Stimulated activated naive B cell treated with anti-CD40 and anti-IgM and Interleukin-4, amounts not matched to agents 10 μg/mL and 1 μg/mL and 100 μg/mL, for 72 hours (primary cell): ENCODE results near the gene CTPS1.

Source experiments
- ATAC-seq, 2 donors: fragments of 150-1000 bp; cut with Tn5 transposase; replicated peaks; 2 replicates each; pipeline ENCODE4 v1.10.0; 2021; ENCODE audit warnings: moderate library complexity in 1 of 2
- DNase-seq: peaks from one replicate; pipeline ENCODE4 v3.0.0; 2021
- H3K27ac Mint-ChIP-seq: one replicate; pipeline ENCODE4 v1.8.0; 2022; ENCODE audit warnings: mild to moderate bottlenecking, mixed read lengths
- H3K27me3 Mint-ChIP-seq, 2 donors: one replicate each; pipeline ENCODE4 v1.8.0; 2022; ENCODE audit warnings: mixed read lengths in 2 of 2
- H3K36me3 Mint-ChIP-seq, 2 donors: one replicate each; pipeline ENCODE4 v1.8.0; 2022; ENCODE audit warnings: mixed read lengths in 2 of 2, mild to moderate bottlenecking in 1 of 2
- H3K4me1 Mint-ChIP-seq, 2 donors: one replicate each; pipeline ENCODE4 v1.8.0; 2022; ENCODE audit warnings: mixed read lengths in 2 of 2, mild to moderate bottlenecking in 1 of 2
- H3K4me3 Mint-ChIP-seq, 2 donors: one replicate each; pipeline ENCODE4 v1.8.0; 2022; ENCODE audit warnings: mild to moderate bottlenecking in 2 of 2, mixed read lengths in 2 of 2, moderate library complexity in 1 of 2
- H3K9me3 Mint-ChIP-seq, 2 donors: one replicate each; pipeline ENCODE4 v1.8.0; 2022; ENCODE audit warnings: mixed read lengths in 2 of 2, mild to moderate bottlenecking in 1 of 2

The CTPS1 gene

GRCh38 chr1:40989066-40989465 lies 9.6 kb downstream of the CTPS1 start:
- H3K27ac Mint-ChIP-seq, result no peak overlapping the region
- peaks cover 55 to 80% of the 10 kb centered on the region in 2 donors for H3K36me3 Mint-ChIP-seq
- no peak overlapping the region for H3K4me3 Mint-ChIP-seq
- H3K27me3 Mint-ChIP-seq, result no peaks in the 10 kb centered on the region
- DNase-seq (no peak), ATAC-seq (no peak)
- no peaks in the 10 kb centered on the region for H3K9me3 Mint-ChIP-seq
- H3K4me1 Mint-ChIP-seq, result peaks cover 6 to 8% of the 10 kb centered on the region in 2 donors

GRCh38 chr1:40997096-40997495 lies 17.6 kb downstream of the CTPS1 start:
- Mint-ChIP-seq H3K36me3 (peaks cover 51 to 63% of the 10 kb centered on the region in 2 donors), H3K4me1 (peaks cover 3 to 5% of the 10 kb centered on the region in 2 donors), H3K9me3 (no peaks in the 10 kb centered on the region), H3K4me3 (no peak overlapping the region), H3K27me3 (no peaks in the 10 kb centered on the region), H3K27ac (no peak overlapping the region)
- ATAC-seq, result no peak
- DNase-seq, result no peak

- no peaks in the 10 kb centered on the region for H3K9me3 Mint-ChIP-seq
- peaks cover 56 to 67% of the 10 kb centered on the region in 2 donors for H3K36me3 Mint-ChIP-seq
- no peak overlapping the region for H3K4me3 Mint-ChIP-seq
- DNase-seq (no peak), ATAC-seq (no peak)
- H3K4me1 Mint-ChIP-seq, result peaks cover 13 to 19% of the 10 kb centered on the region in 2 donors
- no peaks in the 10 kb centered on the region for H3K27me3 Mint-ChIP-seq
- no peak overlapping the region for H3K27ac Mint-ChIP-seq
Observed at GRCh38 chr1:40998668-40999067, 19.2 kb downstream of the CTPS1 start.

- Mint-ChIP-seq H3K9me3 (no peaks in the 10 kb centered on the region), H3K27me3 (no peaks in the 10 kb centered on the region), H3K36me3 (peaks cover 66 to 77% of the 10 kb centered on the region in 2 donors), H3K4me3 (no peak overlapping the region), H3K27ac (peak overlapping the region; percentile 3), H3K4me1 (peaks cover 12 to 22% of the 10 kb centered on the region in 2 donors)
- no peak for DNase-seq
- ATAC-seq, result no peak
Observed at GRCh38 chr1:41003127-41003639, 23.7 kb downstream of the CTPS1 start.

- H3K27ac Mint-ChIP-seq, result peak overlapping the region; percentile 14
- peaks cover 67 to 77% of the 10 kb centered on the region in 2 donors for H3K36me3 Mint-ChIP-seq
- peaks cover 12 to 22% of the 10 kb centered on the region in 2 donors for H3K4me1 Mint-ChIP-seq
- DNase-seq (peak; percentile 85), ATAC-seq (peak; percentile 100)
- no peaks in the 10 kb centered on the region for H3K9me3 Mint-ChIP-seq
- no peaks in the 10 kb centered on the region for H3K27me3 Mint-ChIP-seq
- H3K4me3 Mint-ChIP-seq, result no peak overlapping the region
Observed at GRCh38 chr1:41003640-41004220, 24.2 kb downstream of the CTPS1 start.

- no peak for ATAC-seq
- Mint-ChIP-seq H3K4me1 (peaks cover 12 to 22% of the 10 kb centered on the region in 2 donors), H3K36me3 (peaks cover 60 to 78% of the 10 kb centered on the region in 2 donors), H3K9me3 (no peaks in the 10 kb centered on the region), H3K27me3 (no peaks in the 10 kb centered on the region), H3K4me3 (no peak overlapping the region), H3K27ac (no peak overlapping the region)
- DNase-seq, result no peak
Observed at GRCh38 chr1:41005876-41006275, 26.4 kb downstream of the CTPS1 start.

- no peak overlapping the region for H3K27ac Mint-ChIP-seq
- peaks cover 65 to 83% of the 10 kb centered on the region in 2 donors for H3K36me3 Mint-ChIP-seq
- DNase-seq (no peak), ATAC-seq (no peak)
- H3K27me3 Mint-ChIP-seq, result no peaks in the 10 kb centered on the region
- H3K9me3 Mint-ChIP-seq, result no peaks in the 10 kb centered on the region
- no peak overlapping the region for H3K4me3 Mint-ChIP-seq
- peaks cover 10 to 18% of the 10 kb centered on the region in 2 donors for H3K4me1 Mint-ChIP-seq
Observed at GRCh38 chr1:41006942-41007865, 27.7 kb downstream of the CTPS1 start.

- Mint-ChIP-seq H3K27ac (no peak overlapping the region), H3K36me3 (peaks cover 60 to 82% of the 10 kb centered on the region in 2 donors)
- no peak for DNase-seq
Observed at GRCh38 chr1:41009466-41009865, 30.0 kb downstream of the CTPS1 start.

GRCh38 chr1:41010345-41010744 lies 30.8 kb downstream of the CTPS1 start:
- H3K27ac Mint-ChIP-seq, result no peak overlapping the region
- DNase-seq (no peak), ATAC-seq (no peak)
- no peak overlapping the region for H3K4me3 Mint-ChIP-seq
- peaks cover 59 to 89% of the 10 kb centered on the region in 2 donors for H3K36me3 Mint-ChIP-seq
- no peaks in the 10 kb centered on the region for H3K9me3 Mint-ChIP-seq
- peaks cover 15 to 17% of the 10 kb centered on the region in 2 donors for H3K4me1 Mint-ChIP-seq
- no peaks in the 10 kb centered on the region for H3K27me3 Mint-ChIP-seq

More at GRCh38 chr1:41009466-41009865, 30.0 kb downstream of the CTPS1 start:
- H3K4me3 Mint-ChIP-seq, result no peak overlapping the region
- H3K27me3 Mint-ChIP-seq, result no peaks in the 10 kb centered on the region
- H3K9me3 Mint-ChIP-seq, result no peaks in the 10 kb centered on the region
- peaks cover 8% of the 10 kb centered on the region in 2 donors for H3K4me1 Mint-ChIP-seq
- ATAC-seq, result no peak

- H3K36me3 Mint-ChIP-seq, result peaks cover 55 to 88% of the 10 kb centered on the region in 2 donors
- no peak overlapping the region for H3K4me3 Mint-ChIP-seq
- no peak overlapping the region for H3K27ac Mint-ChIP-seq
- no peaks in the 10 kb centered on the region for H3K27me3 Mint-ChIP-seq
- no peak for ATAC-seq
- H3K9me3 Mint-ChIP-seq, result no peaks in the 10 kb centered on the region
- no peak for DNase-seq
- H3K4me1 Mint-ChIP-seq, result peaks cover 15 to 22% of the 10 kb centered on the region in 2 donors
Observed at GRCh38 chr1:41013024-41013423, 33.5 kb downstream of the CTPS1 start.

- peak overlapping the region; percentile 42 for H3K27ac Mint-ChIP-seq
- H3K27me3 Mint-ChIP-seq, result no peaks in the 10 kb centered on the region
- ATAC-seq (no peak), DNase-seq (no peak)
- H3K4me1 Mint-ChIP-seq, result peaks cover 15 to 22% of the 10 kb centered on the region in 2 donors
- H3K9me3 Mint-ChIP-seq, result no peaks in the 10 kb centered on the region
- H3K36me3 Mint-ChIP-seq, result peaks cover 48 to 86% of the 10 kb centered on the region in 2 donors
- no peak overlapping the region for H3K4me3 Mint-ChIP-seq
Observed at GRCh38 chr1:41013796-41014195, 34.3 kb downstream of the CTPS1 start.

GRCh38 chr1:41014871-41015270 lies 35.4 kb downstream of the CTPS1 start:
- H3K9me3 Mint-ChIP-seq, result no peaks in the 10 kb centered on the region
- no peak for ATAC-seq
- H3K36me3 Mint-ChIP-seq, result peaks cover 52 to 88% of the 10 kb centered on the region in 2 donors

GRCh38 chr1:41015281-41015896 lies 35.9 kb downstream of the CTPS1 start:
- peaks cover 18 to 30% of the 10 kb centered on the region in 2 donors for H3K4me1 Mint-ChIP-seq
- DNase-seq, result no peak
- ATAC-seq, result peak in 1 of 2 donors; percentile 5
- H3K9me3 Mint-ChIP-seq, result no peaks in the 10 kb centered on the region
- peaks cover 53 to 83% of the 10 kb centered on the region in 2 donors for H3K36me3 Mint-ChIP-seq
- H3K4me3 Mint-ChIP-seq, result no peak overlapping the region
- no peaks in the 10 kb centered on the region for H3K27me3 Mint-ChIP-seq
- peak overlapping the region; percentile 71 for H3K27ac Mint-ChIP-seq

More at GRCh38 chr1:41014871-41015270, 35.4 kb downstream of the CTPS1 start:
- no peak for DNase-seq
- Mint-ChIP-seq H3K27me3 (no peaks in the 10 kb centered on the region), H3K4me1 (peaks cover 18 to 30% of the 10 kb centered on the region in 2 donors), H3K27ac (no peak overlapping the region), H3K4me3 (no peak overlapping the region)

- no peaks in the 10 kb centered on the region for H3K9me3 Mint-ChIP-seq
Observed at GRCh38 chr1:41015897-41016470, 36.5 kb downstream of the CTPS1 start.

More at GRCh38 chr1:41015897-41016470, 36.5 kb downstream of the CTPS1 start:
- Mint-ChIP-seq H3K27me3 (no peaks in the 10 kb centered on the region), H3K4me1 (peaks cover 18 to 30% of the 10 kb centered on the region in 2 donors), H3K27ac (peak overlapping the region; percentile 88), H3K4me3 (no peak overlapping the region), H3K36me3 (peaks cover 54 to 77% of the 10 kb centered on the region in 2 donors)
- DNase-seq (no peak), ATAC-seq (peak in 1 of 2 donors; percentile 16)
